Umbilical cord (tissue), 1 donor: ENCODE data around the gene PLCZ1. TPM values are rescaled to one million over a fixed set of nuclear protein-coding genes. Genes with fewer than 3 reads are reported as not detected.

Source experiments
- total RNA-seq: library from RNA; depleted of rRNA; stranded (reverse); fragments of >200 nt; gene quantifications from one replicate; pipeline ENCODE4 v1.2.3, GENCODE V29; 2014; ENCODE audit warnings: low replicate concordance; ENCODE audit not compliant: insufficient read depth

Gene PLCZ1
- total RNA-seq, 1 donor from 2014 or later, result 21.7 TPM

Other genes with a start within 250 kb of the PLCZ1 start
- 0.72 TPM for gene CAPZA3, start 107 bp upstream of the PLCZ1 start, total RNA-seq